ENCODE data around the gene LRBA. TPM values are rescaled to one million over a fixed set of nuclear protein-coding genes. Genes with fewer than 3 reads are reported as not detected.

The LRBA gene
- total RNA-seq, 1 experiment from 2014 or later = 77.4 TPM

DNA sequence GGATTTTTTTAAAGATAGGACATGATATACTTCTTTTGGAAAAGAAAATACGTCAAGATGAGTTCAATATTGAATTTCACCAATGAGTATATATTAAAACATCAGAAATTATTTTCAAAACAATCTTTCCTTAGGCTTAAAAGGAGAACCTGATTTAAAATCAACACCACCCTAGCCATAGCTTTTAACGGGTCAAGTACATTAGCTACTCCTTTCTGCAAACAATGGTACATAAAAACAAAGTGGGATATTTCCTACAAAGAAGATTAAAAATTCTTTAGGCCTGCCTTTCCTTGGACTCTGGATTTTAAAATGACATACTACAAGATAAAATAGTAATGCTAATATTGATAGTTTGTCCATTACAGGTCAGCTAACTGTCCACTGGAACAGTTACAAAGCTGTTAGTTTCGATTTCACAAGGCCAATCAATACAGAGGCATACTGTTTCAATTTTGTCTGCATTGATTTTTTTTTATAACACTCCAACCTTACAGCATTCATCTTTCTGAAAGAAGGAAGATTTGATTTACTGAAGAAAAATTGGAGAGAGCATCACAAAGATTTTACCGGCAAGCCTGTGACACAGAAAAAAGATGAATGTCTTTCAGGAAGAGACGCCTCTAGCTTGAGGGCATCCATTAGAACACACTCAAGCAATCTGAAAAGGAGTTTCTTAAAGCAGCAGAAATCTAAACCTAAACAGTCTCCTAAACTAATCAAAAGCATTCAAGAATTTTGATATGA lies 335.9 kb downstream of the LRBA start:
- no TSS peak for BruUV-seq (replicated peaks)
- H3K4me3 ChIP-seq = no peak overlapping the region
- no peaks in the 10 kb centered on the region for H4K20me1 ChIP-seq (ENCODE audit: insufficient read depth)
- ChIA-PET POLR2A (ENCODE audit: unreplicated experiment) (interaction anchor here (0.5 kb wide), 1 partner anchor 234 kb away, joined by 10 read pairs; no protein-coding TSS in a partner anchor), CTCF (no interaction called here)
- H3K4me1 ChIP-seq (replicated peaks; ENCODE audit: insufficient read depth) = no peaks in the 10 kb centered on the region
- TF ChIP-seq, protein P1, sequence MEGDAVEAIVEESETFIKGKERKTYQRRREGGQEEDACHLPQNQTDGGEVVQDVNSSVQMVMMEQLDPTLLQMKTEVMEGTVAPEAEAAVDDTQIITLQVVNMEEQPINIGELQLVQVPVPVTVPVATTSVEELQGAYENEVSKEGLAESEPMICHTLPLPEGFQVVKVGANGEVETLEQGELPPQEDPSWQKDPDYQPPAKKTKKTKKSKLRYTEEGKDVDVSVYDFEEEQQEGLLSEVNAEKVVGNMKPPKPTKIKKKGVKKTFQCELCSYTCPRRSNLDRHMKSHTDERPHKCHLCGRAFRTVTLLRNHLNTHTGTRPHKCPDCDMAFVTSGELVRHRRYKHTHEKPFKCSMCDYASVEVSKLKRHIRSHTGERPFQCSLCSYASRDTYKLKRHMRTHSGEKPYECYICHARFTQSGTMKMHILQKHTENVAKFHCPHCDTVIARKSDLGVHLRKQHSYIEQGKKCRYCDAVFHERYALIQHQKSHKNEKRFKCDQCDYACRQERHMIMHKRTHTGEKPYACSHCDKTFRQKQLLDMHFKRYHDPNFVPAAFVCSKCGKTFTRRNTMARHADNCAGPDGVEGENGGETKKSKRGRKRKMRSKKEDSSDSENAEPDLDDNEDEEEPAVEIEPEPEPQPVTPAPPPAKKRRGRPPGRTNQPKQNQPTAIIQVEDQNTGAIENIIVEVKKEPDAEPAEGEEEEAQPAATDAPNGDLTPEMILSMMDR (conservative IDR thresholded peaks at IDR 0.05) = no peak
- TF ChIP-seq EZH2 (IDR thresholded peaks at IDR 0.05; ENCODE audit: low read depth) = no peak
- H2AFZ ChIP-seq = no peak overlapping the region
- H3K79me2 ChIP-seq (ENCODE audit: low read depth) = no peaks in the 10 kb centered on the region
- no peak for DNase-seq
- H3K27me3 ChIP-seq (ENCODE audit: insufficient read depth, low read depth) = no peaks in the 10 kb centered on the region
- no peaks in the 10 kb centered on the region for H3K9me3 ChIP-seq (ENCODE audit: insufficient read depth, low read depth)
- no peaks in the 10 kb centered on the region for H3F3A ChIP-seq (ENCODE audit: insufficient read depth, low read depth)
- H3K4me2 ChIP-seq = no peak overlapping the region
- no peak overlapping the region for H3K27ac ChIP-seq
- H3K36me3 ChIP-seq (ENCODE audit: low read depth) = no peaks in the 10 kb centered on the region
- intact Hi-C loops (cut with micrococcal nuclease; ENCODE audit: unreplicated experiment) = no loop called here
- H3K9me2 ChIP-seq (ENCODE audit: insufficient read depth) = no peaks in the 10 kb centered on the region

DNA sequence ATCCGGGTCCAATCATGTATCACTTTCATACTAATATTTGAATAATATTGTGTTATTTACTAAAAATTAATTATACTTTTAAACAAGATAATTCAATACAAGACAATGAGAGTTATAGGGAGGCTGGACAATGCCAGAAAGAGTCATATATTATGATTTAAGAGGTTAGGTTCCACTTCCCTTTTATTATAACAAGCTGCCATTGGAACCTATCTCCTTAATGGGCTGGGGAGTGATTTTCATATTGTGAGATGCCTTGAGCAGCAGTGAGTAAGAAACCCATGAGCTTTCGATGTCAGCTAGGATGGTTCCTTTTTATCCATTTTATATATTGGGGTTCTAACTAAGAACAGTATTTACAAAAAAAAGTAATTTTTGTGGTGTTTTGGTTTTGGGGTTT lies 341.3 kb downstream of the LRBA start:
- no peaks in the 10 kb centered on the region for H4K20me1 ChIP-seq (ENCODE audit: insufficient read depth)
- TF ChIP-seq, protein P1 (conservative IDR thresholded peaks at IDR 0.05) = no peak
- no peak for TF ChIP-seq EZH2 (IDR thresholded peaks at IDR 0.05; ENCODE audit: low read depth)
- H3K27me3 ChIP-seq (ENCODE audit: insufficient read depth, low read depth) = no peaks in the 10 kb centered on the region
- POLR2A ChIA-PET (ENCODE audit: unreplicated experiment) = no interaction called here
- no peak overlapping the region for H3K4me2 ChIP-seq
- intact Hi-C loops (cut with micrococcal nuclease; ENCODE audit: unreplicated experiment) = no loop called here
- H3F3A ChIP-seq (ENCODE audit: insufficient read depth, low read depth) = no peaks in the 10 kb centered on the region
- DNase-seq = no peak
- H3K4me1 ChIP-seq (replicated peaks; ENCODE audit: insufficient read depth) = no peaks in the 10 kb centered on the region
- no peaks in the 10 kb centered on the region for H3K79me2 ChIP-seq (ENCODE audit: low read depth)
- no peak overlapping the region for H3K4me3 ChIP-seq
- no peaks in the 10 kb centered on the region for H3K9me2 ChIP-seq (ENCODE audit: insufficient read depth)
- no TSS peak for BruUV-seq (replicated peaks)
- CTCF ChIA-PET = no interaction called here
- H2AFZ ChIP-seq = no peak overlapping the region
- no peak overlapping the region for H3K27ac ChIP-seq
- H3K9me3 ChIP-seq (ENCODE audit: insufficient read depth, low read depth) = no peaks in the 10 kb centered on the region
- no peaks in the 10 kb centered on the region for H3K36me3 ChIP-seq (ENCODE audit: low read depth)

DNA sequence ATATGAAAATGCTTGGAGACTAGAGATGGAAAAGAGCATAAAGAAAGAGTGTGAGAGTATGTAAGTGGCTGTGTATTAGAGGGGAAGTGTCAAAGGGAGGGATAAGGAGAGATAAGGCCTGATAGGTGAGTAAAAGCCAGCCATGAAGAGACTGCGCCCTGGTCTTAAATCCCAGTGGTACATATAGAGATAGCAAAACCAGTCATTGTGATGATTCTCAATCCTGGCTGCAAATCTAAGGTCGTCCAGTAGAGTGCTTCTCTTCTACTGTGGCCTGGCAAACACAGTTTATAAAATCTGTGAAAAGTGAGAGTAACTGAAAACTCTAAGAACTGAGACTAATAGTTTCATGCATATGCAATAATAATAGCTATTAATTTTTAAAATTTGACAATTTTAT lies 346.3 kb downstream of the LRBA start:
- intact Hi-C loops (cut with micrococcal nuclease; ENCODE audit: unreplicated experiment) = no loop called here
- Histone ChIP-seq H4K20me1 (ENCODE audit: insufficient read depth) (no peaks in the 10 kb centered on the region), H3K4me2 (no peak overlapping the region), H3K36me3 (ENCODE audit: low read depth) (no peaks in the 10 kb centered on the region), H3K27me3 (ENCODE audit: insufficient read depth, low read depth) (no peaks in the 10 kb centered on the region), H3K4me1 (replicated peaks; ENCODE audit: insufficient read depth) (peaks cover 18% of the 10 kb centered on the region), H3K9me2 (ENCODE audit: insufficient read depth) (no peaks in the 10 kb centered on the region), H3K27ac (no peak overlapping the region), H2AFZ (no peak overlapping the region), H3F3A (ENCODE audit: insufficient read depth, low read depth) (peaks cover 16% of the 10 kb centered on the region), H3K9me3 (ENCODE audit: insufficient read depth, low read depth) (no peaks in the 10 kb centered on the region), H3K79me2 (ENCODE audit: low read depth) (no peaks in the 10 kb centered on the region), H3K4me3 (no peak overlapping the region)
- no TSS peak for BruUV-seq (replicated peaks)
- no peak for TF ChIP-seq EZH2 (IDR thresholded peaks at IDR 0.05; ENCODE audit: low read depth)
- TF ChIP-seq, protein P1 (conservative IDR thresholded peaks at IDR 0.05) = no peak
- CTCF ChIA-PET = no interaction called here
- DNase-seq = no peak
- POLR2A ChIA-PET (ENCODE audit: unreplicated experiment) = no interaction called here

Data from PC-9 (cell line).